GM23338 (cell line): ENCODE results near the gene QKI. TPM values are rescaled to one million over a fixed set of nuclear protein-coding genes. Genes with fewer than 3 reads are reported as not detected.

Source experiments
- ATAC-seq: fragments of 200-7000 bp; cut with Tn5 transposase; 3 replicates; pipeline ENCODE4 v1.9.1; 2020
- DNase-seq: peaks from one replicate; pipeline ENCODE4 v3.0.0-alpha.2; 2015; ENCODE audit warnings: low spot score
- H2AFZ ChIP-seq: fragments of 200-600 bp; sonication (generic); 2 replicates; pipeline ENCODE4 v1.8.0; 2016; ENCODE audit warnings: antibody characterized with exemption, mild to moderate bottlenecking, moderate library complexity
- H3F3A ChIP-seq: fragments of 200-600 bp; sonication (generic); replicated peaks from 2 replicates; pipeline ENCODE4 v1.8.0; 2017; ENCODE audit warnings: antibody characterized with exemption, mixed run types, low read depth
- H3K27ac ChIP-seq: fragments of 200-600 bp; sonication (generic); 2 replicates; pipeline ENCODE4 v1.6.1; 2016; ENCODE audit warnings: low read depth
- H3K27me3 ChIP-seq: fragments of 200-600 bp; sonication (generic); 2 replicates; pipeline ENCODE4 v1.8.0; 2016; ENCODE audit warnings: mild to moderate bottlenecking, mixed run types, moderate library complexity; ENCODE audit not compliant: insufficient read depth
- H3K36me3 ChIP-seq: fragments of 200-600 bp; sonication (generic); 2 replicates; pipeline ENCODE4 v1.8.0; 2016; ENCODE audit warnings: mild to moderate bottlenecking; ENCODE audit not compliant: insufficient read depth
- H3K4me1 ChIP-seq: fragments of 200-600 bp; sonication (generic); 2 replicates; pipeline ENCODE4 v1.8.0; 2016; ENCODE audit warnings: mild to moderate bottlenecking, moderate library complexity; ENCODE audit not compliant: insufficient read depth
- H3K4me2 ChIP-seq: fragments of 200-600 bp; sonication (generic); 2 replicates; pipeline ENCODE4 v1.7.1; 2017; ENCODE audit warnings: mixed run types
- H3K4me3 ChIP-seq: fragments of 200-600 bp; sonication (generic); 2 replicates; pipeline ENCODE4 v1.6.1; 2016; ENCODE audit warnings: mixed run types
- H3K79me2 ChIP-seq: fragments of 200-600 bp; sonication (generic); replicated peaks from 2 replicates; pipeline ENCODE4 v1.8.0; 2017; ENCODE audit warnings: mild to moderate bottlenecking; ENCODE audit not compliant: insufficient read depth
- H3K9me2 ChIP-seq: fragments of 200-600 bp; sonication (generic); 2 replicates; pipeline ENCODE4 v1.8.0; 2017; ENCODE audit not compliant: insufficient read depth
- H4K20me1 ChIP-seq: fragments of 200-600 bp; sonication (generic); replicated peaks from 2 replicates; pipeline ENCODE4 v1.8.0; 2017; ENCODE audit warnings: mild to moderate bottlenecking; ENCODE audit not compliant: insufficient read depth
- H3K27ac Mint-ChIP-seq: 2 replicates; pipeline ENCODE4 v1.8.0; 2020; ENCODE audit warnings: inconsistent platforms, mild to moderate bottlenecking, moderate library complexity, mixed read lengths
- H3K27me3 Mint-ChIP-seq: 3 replicates; pipeline ENCODE4 v1.8.0; 2022; ENCODE audit warnings: low read depth, mild to moderate bottlenecking, moderate library complexity, mixed read lengths, inconsistent platforms; ENCODE audit not compliant: insufficient read depth, poor library complexity
- H3K36me3 Mint-ChIP-seq: 3 replicates; pipeline ENCODE4 v1.8.0; 2021; ENCODE audit warnings: low read depth, mild to moderate bottlenecking, inconsistent platforms, moderate library complexity, mixed read lengths
- H3K4me1 Mint-ChIP-seq: 3 replicates; pipeline ENCODE4 v1.8.0; 2020; ENCODE audit warnings: mild to moderate bottlenecking, inconsistent platforms, mixed read lengths
- H3K4me3 Mint-ChIP-seq: 3 replicates; pipeline ENCODE4 v1.8.0; 2021; ENCODE audit warnings: moderate library complexity, mild to moderate bottlenecking, inconsistent platforms, mixed read lengths
- H3K9me3 Mint-ChIP-seq: 3 replicates; pipeline ENCODE4 v1.8.0; 2020; ENCODE audit warnings: moderate library complexity, mild to moderate bottlenecking, inconsistent platforms, mixed read lengths
- CREB1 ChIP-seq: fragments of 250-450 bp; sonication (Bioruptor Pico); IDR thresholded peaks from 2 replicates; pipeline ENCODE4 v1.5.0; 2020; ENCODE audit warnings: low read depth, mild to moderate bottlenecking, moderate library complexity
- CTCF ChIP-seq, 2 experiments: fragments of 200-600 bp in 1 of 2; sonication (generic) in 1 of 2; conservative IDR thresholded peaks; 2 replicates each; pipeline versions ENCODE4 v1.5.1 to v1.6.1; 2016 to 2017; ENCODE audit warnings: antibody characterized with exemption in 2 of 2, low read depth in 2 of 2, mild to moderate bottlenecking in 2 of 2, moderate library complexity in 1 of 2
- ETS1 ChIP-seq: IDR thresholded peaks from 2 replicates; pipeline ENCODE4 v1.6.1; 2016; ENCODE audit warnings: antibody characterized with exemption
- EZH2 ChIP-seq: fragments of 200-600 bp; sonication (generic); IDR thresholded peaks from one replicate; pipeline ENCODE4 v1.8.0; 2017; ENCODE audit warnings: antibody characterized with exemption, mild to moderate bottlenecking, low read depth; ENCODE audit not compliant: unreplicated experiment
- EZH2phosphoT487 ChIP-seq: fragments of 200-600 bp; sonication (generic); IDR thresholded peaks from one replicate; pipeline ENCODE4 v1.8.1; 2018; ENCODE audit warnings: antibody characterized with exemption; ENCODE audit not compliant: unreplicated experiment
- JUNB ChIP-seq: IDR thresholded peaks from one replicate; pipeline ENCODE4 v1.6.1; 2016; ENCODE audit warnings: antibody characterized with exemption; ENCODE audit not compliant: unreplicated experiment
- NANOG ChIP-seq: IDR thresholded peaks from 2 replicates; pipeline ENCODE4 v1.6.1; 2016; ENCODE audit warnings: antibody characterized with exemption, borderline replicate concordance
- POLR2AphosphoS5 ChIP-seq: IDR thresholded peaks from 2 replicates; pipeline ENCODE4 v1.6.1; 2016; ENCODE audit warnings: antibody characterized with exemption, low read depth
- STAT1 ChIP-seq: IDR thresholded peaks from one replicate; pipeline ENCODE4 v1.6.1; 2016; ENCODE audit warnings: antibody characterized with exemption; ENCODE audit not compliant: unreplicated experiment
- ZNF114 ChIP-seq: fragments of 250-450 bp; sonication (Bioruptor Pico); IDR thresholded peaks from 2 replicates; pipeline ENCODE4 v1.5.0; 2020; ENCODE audit warnings: mild to moderate bottlenecking, moderate library complexity
- ZNF331 ChIP-seq: fragments of 250-450 bp; sonication (Bioruptor Pico); IDR thresholded peaks from 2 replicates; pipeline ENCODE4 v1.5.0; 2020; ENCODE audit warnings: low read depth, mild to moderate bottlenecking, moderate library complexity
- ZNF462 ChIP-seq: fragments of 250-450 bp; sonication (Bioruptor Pico); IDR thresholded peaks from 2 replicates; pipeline ENCODE4 v1.5.0; 2020; ENCODE audit warnings: mild to moderate bottlenecking, moderate library complexity
- polyA plus RNA-seq: library from polyadenylated mRNA; unstranded; fragments of >200 nt; fragmentation: Nextera tagmentation; extraction: Ambion mirVana; gene quantifications from 2 replicates; pipeline ENCODE4 v1.2.1, GENCODE V29; 2016
- total RNA-seq: library from RNA; depleted of rRNA; stranded (reverse); fragments of >200 nt; shearing (Covaris generic); gene quantifications from 2 replicates; pipeline ENCODE4 v1.2.3, GENCODE V29; 2014
- TF ChIP-seq, protein P1 (sequence below): IDR thresholded peaks from one replicate; pipeline ENCODE4 v1.6.1; 2018; ENCODE audit warnings: antibody characterized with exemption; ENCODE audit not compliant: unreplicated experiment

Gene QKI
- total and polyA plus RNA-seq, 2 experiments from 2014 or later = 60.8 to 159 TPM

DNA sequence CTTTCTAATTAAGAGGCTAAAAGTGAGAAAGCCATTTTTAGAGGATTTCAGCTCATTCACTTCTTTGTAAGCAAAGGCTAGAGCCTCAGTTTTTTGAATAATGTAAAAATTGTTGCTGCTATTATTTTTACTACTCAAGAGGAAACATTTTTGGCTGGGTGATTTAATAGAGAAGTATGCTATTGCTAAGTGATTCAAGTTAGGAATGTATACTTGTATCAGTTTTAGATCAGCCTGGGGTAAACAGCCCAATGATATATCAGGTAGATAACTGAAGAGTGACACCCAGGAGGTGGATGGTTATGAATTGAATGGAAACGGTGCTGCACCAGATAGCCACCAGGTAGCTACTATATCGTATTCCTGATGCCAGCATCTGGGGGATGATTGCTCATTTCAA, 9.2 kb downstream of the QKI start:
- H3K9me2 ChIP-seq = no peaks in the 10 kb centered on the region
- no peak overlapping the region for H3K27ac ChIP-seq
- Mint-ChIP-seq H3K36me3 (no peaks in the 10 kb centered on the region), H3K4me1 (peaks cover 72% of the 10 kb centered on the region), H3K4me3 (no peak overlapping the region), H3K27ac (no peak overlapping the region), H3K27me3 (no peaks in the 10 kb centered on the region), H3K9me3 (no peaks in the 10 kb centered on the region)
- TF ChIP-seq ZNF331 (CRISPR knock-in tag) = no peak
- TF ChIP-seq, protein P1, sequence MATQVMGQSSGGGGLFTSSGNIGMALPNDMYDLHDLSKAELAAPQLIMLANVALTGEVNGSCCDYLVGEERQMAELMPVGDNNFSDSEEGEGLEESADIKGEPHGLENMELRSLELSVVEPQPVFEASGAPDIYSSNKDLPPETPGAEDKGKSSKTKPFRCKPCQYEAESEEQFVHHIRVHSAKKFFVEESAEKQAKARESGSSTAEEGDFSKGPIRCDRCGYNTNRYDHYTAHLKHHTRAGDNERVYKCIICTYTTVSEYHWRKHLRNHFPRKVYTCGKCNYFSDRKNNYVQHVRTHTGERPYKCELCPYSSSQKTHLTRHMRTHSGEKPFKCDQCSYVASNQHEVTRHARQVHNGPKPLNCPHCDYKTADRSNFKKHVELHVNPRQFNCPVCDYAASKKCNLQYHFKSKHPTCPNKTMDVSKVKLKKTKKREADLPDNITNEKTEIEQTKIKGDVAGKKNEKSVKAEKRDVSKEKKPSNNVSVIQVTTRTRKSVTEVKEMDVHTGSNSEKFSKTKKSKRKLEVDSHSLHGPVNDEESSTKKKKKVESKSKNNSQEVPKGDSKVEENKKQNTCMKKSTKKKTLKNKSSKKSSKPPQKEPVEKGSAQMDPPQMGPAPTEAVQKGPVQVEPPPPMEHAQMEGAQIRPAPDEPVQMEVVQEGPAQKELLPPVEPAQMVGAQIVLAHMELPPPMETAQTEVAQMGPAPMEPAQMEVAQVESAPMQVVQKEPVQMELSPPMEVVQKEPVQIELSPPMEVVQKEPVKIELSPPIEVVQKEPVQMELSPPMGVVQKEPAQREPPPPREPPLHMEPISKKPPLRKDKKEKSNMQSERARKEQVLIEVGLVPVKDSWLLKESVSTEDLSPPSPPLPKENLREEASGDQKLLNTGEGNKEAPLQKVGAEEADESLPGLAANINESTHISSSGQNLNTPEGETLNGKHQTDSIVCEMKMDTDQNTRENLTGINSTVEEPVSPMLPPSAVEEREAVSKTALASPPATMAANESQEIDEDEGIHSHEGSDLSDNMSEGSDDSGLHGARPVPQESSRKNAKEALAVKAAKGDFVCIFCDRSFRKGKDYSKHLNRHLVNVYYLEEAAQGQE = no peak
- TF ChIP-seq EZH2phosphoT487 = no peak
- no peak for TF ChIP-seq STAT1
- TF ChIP-seq ETS1 = no peak
- TF ChIP-seq ZNF114 (CRISPR knock-in tag) = no peak
- TF ChIP-seq CTCF (conservative IDR thresholded peaks at IDR 0.05; ENCODE audit: low read depth in 2 of 2) = no peak
- no peak for TF ChIP-seq EZH2
- TF ChIP-seq CREB1 (CRISPR knock-in tag) = no peak
- no peak for TF ChIP-seq POLR2AphosphoS5
- TF ChIP-seq ZNF462 = no peak
- TF ChIP-seq JUNB = no peak
- no peak for TF ChIP-seq NANOG
- peaks cover 59% of the 10 kb centered on the region for H4K20me1 ChIP-seq
- no peak overlapping the region for H3K4me3 ChIP-seq
- H3K27me3 ChIP-seq = no peaks in the 10 kb centered on the region
- H3F3A ChIP-seq = no peaks in the 10 kb centered on the region
- peaks cover 44% of the 10 kb centered on the region for H3K4me1 ChIP-seq
- no peak overlapping the region for H2AFZ ChIP-seq
- no peak overlapping the region for H3K4me2 ChIP-seq
- no peak for ATAC-seq
- no peak for DNase-seq
- peaks cover 100% of the 10 kb centered on the region for H3K79me2 ChIP-seq
- H3K36me3 ChIP-seq = no peaks in the 10 kb centered on the region
